Peyer's patch (tissue), 4 donors: ENCODE results near the gene CD48.

Experiments
- CTCF ChIP-seq, 6 experiments: fragments of 450-650 bp in 4 of 6; fragments of 200-600 bp in 2 of 6; sonication (generic) in 1 of 6; IDR thresholded peaks; one replicate each; pipeline ENCODE4 v1.5.1; 2017 to 2019; ENCODE audit warnings: antibody characterized with exemption in 6 of 6, mild to moderate bottlenecking in 3 of 6, moderate library complexity in 1 of 6
- POLR2A ChIP-seq, 2 donors: fragments of 450-650 bp; IDR thresholded peaks; one replicate each; pipeline ENCODE4 v1.5.1; 2017; ENCODE audit warnings: antibody characterized with exemption in 2 of 2, mild to moderate bottlenecking in 2 of 2, moderate library complexity in 2 of 2

GRCh38 chr1:160658162-160658813, 53.3 kb downstream of the CD48 start:
- TF ChIP-seq CTCF (IDR thresholded peaks at IDR 0.05): no peak
- no peak for TF ChIP-seq POLR2A (IDR thresholded peaks at IDR 0.05)
